Measurements from ENCODE around the gene CATSPERE.
"Not testable (repeated sequence)": the region's sequence is repeated elsewhere in the genome, so short reads cannot be mapped to it uniquely, and the experiment has no call there.

CATSPERE gene

GRCh38 chr1:244449936-244450508, 11.1 kb upstream of the CATSPERE start:
- no peak for DNase-seq

- DNase-seq, result peak; percentile 35
Observed at GRCh38 chr1:244450597-244451538, 10.2 kb upstream of the CATSPERE start.

- DNase-seq, result no peak
Observed at GRCh38 chr1:244451539-244451950, 9.5 kb upstream of the CATSPERE start, which contains the start of gene ADSS2. TSS of gene ADSS2 (minus strand) at chr1:244451909. CDS start at chr1:244451817, 92 bp downstream.

GRCh38 chr1:244451951-244452795, 8.9 kb upstream of the CATSPERE start:
- DNase-seq, result peak; percentile 100

- no peak for DNase-seq
Observed at GRCh38 chr1:244454412-244454811, 6.7 kb upstream of the CATSPERE start.

GRCh38 chr1:244456586-244456985, 4.5 kb upstream of the CATSPERE start:
- no peak for DNase-seq

- no peak for DNase-seq
Observed at GRCh38 chr1:244458781-244459180, 2.3 kb upstream of the CATSPERE start.

- DNase-seq, result no peak
Observed at GRCh38 chr1:244460197-244460596, 876 bp upstream of the CATSPERE start.

GRCh38 chr1:244466724-244467123, 5.7 kb downstream of the CATSPERE start:
- DNase-seq, result no peak

GRCh38 chr1:244473059-244473605, 12.1 kb downstream of the CATSPERE start:
- no peak for DNase-seq

GRCh38 chr1:244484971-244485370, 23.9 kb downstream of the CATSPERE start:
- DNase-seq, result not testable (repeated sequence)

- DNase-seq, result no peak
Observed at GRCh38 chr1:244494653-244495052, 33.6 kb downstream of the CATSPERE start.

- DNase-seq, result no peak
Observed at GRCh38 chr1:244496186-244496585, 35.1 kb downstream of the CATSPERE start.

- no peak for DNase-seq
Observed at GRCh38 chr1:244497805-244498204, 36.7 kb downstream of the CATSPERE start.

- DNase-seq, result not testable (repeated sequence)
Observed at GRCh38 chr1:244499484-244499883, 38.4 kb downstream of the CATSPERE start.

GRCh38 chr1:244500515-244500914, 39.4 kb downstream of the CATSPERE start:
- not testable (repeated sequence) for DNase-seq

GRCh38 chr1:244502630-244503029, 41.6 kb downstream of the CATSPERE start:
- no peak for DNase-seq

- no peak for DNase-seq
Observed at GRCh38 chr1:244513493-244513892, 52.4 kb downstream of the CATSPERE start.

- DNase-seq, result no peak
Observed at GRCh38 chr1:244515680-244516079, 54.6 kb downstream of the CATSPERE start.

GRCh38 chr1:244536316-244536715, 75.2 kb downstream of the CATSPERE start:
- DNase-seq, result no peak

GRCh38 chr1:244545511-244545910, 84.4 kb downstream of the CATSPERE start:
- no peak for DNase-seq

- DNase-seq, result no peak
Observed at GRCh38 chr1:244548558-244549115, 87.6 kb downstream of the CATSPERE start.
